K562 (cell line): ENCODE results near the gene B3GAT1. TPM values are rescaled to one million over a fixed set of nuclear protein-coding genes. Genes with fewer than 3 reads are reported as not detected.

Experiments
- ATAC-seq: fragments of 200-7000 bp; cut with Tn5 transposase; 3 replicates; pipeline ENCODE4 v1.9.1; 2020; ENCODE audit warnings: moderate library complexity
- BruUV-seq: library from RNA; stranded (reverse); fragments of 400-500 nt; replicated peaks from 2 replicates; lab custom pipeline; 2021; lab: Mats Ljungman, UMichigan
- CTCF ChIA-PET: fragments of 300-600 bp; formaldehyde crosslinking; extraction: SDS; loops from one replicate; lab custom pipeline; 2021; ENCODE audit warnings: low intra/inter-chr PET ratio; lab: Yijun Ruan, JAX
- POLR2A ChIA-PET: fragments of 300-600, 350-650 bp; sonication (Branson Sonifier 250); formaldehyde crosslinking; extraction: SDS; loops from one replicate; lab custom pipeline; 2021; ENCODE audit warnings: antibody characterized with exemption, inconsistent platforms; lab: Yijun Ruan, JAX
- DNase-seq, 4 experiments: peaks; one replicate each; pipeline versions ENCODE4 v3.0.0 to v3.0.0-alpha.2; 2011 to 2018; ENCODE audit warnings: low spot score in 3 of 4, mixed read lengths in 3 of 4; ENCODE audit errors: extremely low read depth in 1 of 4
- FAIRE-seq: peaks from 2 replicates; lab custom pipeline; 2011; peaks lifted over from hg19 to GRCh38; lab: Jason Lieb, UNC
- H2AFZ ChIP-seq: 2 replicates; pipeline ENCODE4 v1.6.0; 2011; ENCODE audit warnings: low read depth, low read length, control low read depth, inconsistent platforms
- H3K27ac ChIP-seq: fragments of 200-600 bp; 3 replicates; pipeline ENCODE4 v1.8.0; 2011; ENCODE audit warnings: low read depth, mild to moderate bottlenecking, control low read depth, inconsistent platforms, low read length, moderate library complexity, mixed read lengths; ENCODE audit errors: extremely low read depth
- H3K27me3 ChIP-seq, 2 experiments: fragments of 300-600 bp in 1 of 2; 2 replicates in 1 of 2; 3 replicates in 1 of 2; pipeline versions ENCODE4 v1.6.0 to v1.8.0; 2011; ENCODE audit warnings: inconsistent platforms in 2 of 2, low read length in 2 of 2, mild to moderate bottlenecking in 1 of 2, mixed read lengths in 1 of 2, moderate library complexity in 1 of 2; ENCODE audit not compliant: control insufficient read depth in 2 of 2, insufficient read depth in 2 of 2
- H3K36me3 ChIP-seq: fragments of 300-600 bp; 3 replicates; pipeline ENCODE4 v1.8.0; 2011; ENCODE audit warnings: mild to moderate bottlenecking, low read length, inconsistent platforms; ENCODE audit not compliant: control insufficient read depth, insufficient read depth
- H3K4me1 ChIP-seq, 2 experiments: fragments of 200-600 bp in 1 of 2; replicated peaks in 1 of 2; 2 replicates in 1 of 2; 3 replicates in 1 of 2; pipeline versions ENCODE4 v1.5.1 to v1.8.0; 2011; ENCODE audit warnings: inconsistent platforms in 2 of 2, low read length in 2 of 2, mild to moderate bottlenecking in 1 of 2, mixed read lengths in 1 of 2, moderate library complexity in 1 of 2; ENCODE audit not compliant: control insufficient read depth in 2 of 2, insufficient read depth in 2 of 2
- H3K4me2 ChIP-seq: 2 replicates; pipeline ENCODE4 v1.6.1; 2011; ENCODE audit warnings: low read length, control low read depth, inconsistent platforms, mixed read lengths; ENCODE audit not compliant: insufficient read depth
- H3K4me3 ChIP-seq: fragments of 200-600 bp; sonication (generic), shearing (Covaris generic); 2 replicates; pipeline ENCODE4 v1.5.1; 2016; ENCODE audit warnings: control low read depth, inconsistent platforms
- H3K79me2 ChIP-seq: fragments of 200-600 bp; 3 replicates; pipeline ENCODE4 v1.8.0; 2011; ENCODE audit warnings: low read length, inconsistent platforms; ENCODE audit not compliant: control insufficient read depth, insufficient read depth
- H3K9ac ChIP-seq, 2 experiments: 2 replicates each; pipeline versions ENCODE4 v1.6.0 to v1.6.1; 2011; ENCODE audit warnings: low read depth in 2 of 2, low read length in 2 of 2, control low read depth in 1 of 2, inconsistent platforms in 1 of 2, mild to moderate bottlenecking in 1 of 2, mixed read lengths in 1 of 2; ENCODE audit not compliant: insufficient read depth in 1 of 2
- H3K9me1 ChIP-seq: one replicate; pipeline ENCODE4 v1.6.0; 2011; ENCODE audit warnings: inconsistent platforms, mild to moderate bottlenecking, low read length, moderate library complexity; ENCODE audit not compliant: control insufficient read depth, insufficient read depth
- H3K9me3 ChIP-seq: replicated peaks from 2 replicates; pipeline ENCODE4 v1.5.1; 2011; ENCODE audit warnings: low read depth, low read length, inconsistent platforms; ENCODE audit not compliant: control insufficient read depth, insufficient read depth
- H4K20me1 ChIP-seq: replicated peaks from 2 replicates; pipeline ENCODE4 v1.6.1; 2011; ENCODE audit warnings: low read length, inconsistent platforms, mixed read lengths; ENCODE audit not compliant: control insufficient read depth, insufficient read depth
- ATF1 ChIP-seq, 2 experiments: fragments of 450-650 bp in 1 of 2; IDR thresholded peaks; 2 replicates each; pipeline ENCODE4 v1.6.1; 2016; ENCODE audit warnings: missing compliant biosample characterization in 1 of 2, missing genetic modification characterization in 1 of 2
- BRCA1 ChIP-seq, 2 experiments: fragments of 450-650 bp in 1 of 2; sonication (generic) in 1 of 2; formaldehyde crosslinking in 1 of 2; IDR thresholded peaks; 2 replicates each; pipeline versions ENCODE4 v1.5.0 to v1.6.1; 2017 to 2020; ENCODE audit warnings: mild to moderate bottlenecking in 1 of 2, missing genetic modification reagents in 1 of 2
- HLTF ChIP-seq: fragments of 450-650 bp; IDR thresholded peaks from 2 replicates; pipeline ENCODE4 v1.6.1; 2016
- MCM7 ChIP-seq, 2 experiments: fragments of 450-650 bp; IDR thresholded peaks; 2 replicates each; pipeline ENCODE4 v1.6.1; 2016 to 2018
- THRAP3 ChIP-seq: fragments of 450-650 bp; IDR thresholded peaks from 2 replicates; pipeline ENCODE4 v1.6.1; 2016; ENCODE audit warnings: mild to moderate bottlenecking, inconsistent platforms, borderline replicate concordance
- ZKSCAN3 ChIP-seq: fragments of 250-450 bp; sonication (Bioruptor Pico); IDR thresholded peaks from 2 replicates; pipeline ENCODE4 v1.4.0; 2020
- ZNF316 ChIP-seq: fragments of 450-650 bp; IDR thresholded peaks from 2 replicates; pipeline ENCODE4 v1.6.1; 2016
- whole genome bisulfite sequencing: fragments of 100-300 bp; shearing (Covaris generic); methylation state at CpG from one replicate; pipeline ENCODE4 v1.1.6; 2016; ENCODE audit warnings: low coverage, mixed read lengths; ENCODE audit not compliant: insufficient coverage; ENCODE audit errors: missing lambda C conversion rate; 5-methylcytosine and 5-hydroxymethylcytosine counted together
- in situ Hi-C: fragments of 300-500 bp; cut with MboI; formaldehyde crosslinking; loops from 4 replicates; pipeline ENCODE4 v1.15.0; 2018; ENCODE audit warnings: inconsistent platforms, mixed read lengths
- intact Hi-C: fragments of 100-400 bp; cut with micrococcal nuclease; formaldehyde crosslinking; loops from 2 replicates; pipeline ENCODE4 v1.14.2; 2022
- polyA plus RNA-seq, 8 experiments: library from polyadenylated mRNA; depleted of rRNA in 4 of 8; stranded (reverse) in 5 of 8; unstranded in 3 of 8; fragments of >200 nt; fragmentation: Nextera tagmentation in 2 of 8; fragmentation: Illumina TruSeq in 1 of 8; extraction: Ambion mirVana in 2 of 8; extraction: Trizol in 1 of 8; gene quantifications; 2 replicates each; pipeline versions ENCODE4 v1.2.1 to v1.2.3, GENCODE V29; 2011 to 2014; ENCODE audit warnings: inconsistent platforms in 1 of 8, missing spikeins in 1 of 8
- total RNA-seq, 7 experiments: library from RNA; depleted of rRNA in 6 of 7; stranded (reverse); fragments of >200 nt in 6 of 7; fragmentation: Illumina TruSeq in 2 of 7; extraction: Trizol in 2 of 7; gene quantifications; 2 replicates each; pipeline versions ENCODE4 v1.2.1 to v1.2.3, GENCODE V29; 2011 to 2021; ENCODE audit warnings: low replicate concordance in 1 of 7
- TF ChIP-seq, protein P1 (sequence below): fragments of 450-650 bp; IDR thresholded peaks from 2 replicates; pipeline ENCODE4 v1.7.0; 2016; ENCODE audit warnings: borderline replicate concordance
- TF ChIP-seq, protein P2 (sequence below): sonication (generic); IDR thresholded peaks from 2 replicates; pipeline ENCODE4 v1.6.1; 2016

B3GAT1 gene
- total and polyA plus RNA-seq, 9 of the 15 experiments (the other 6 are each of a cell fraction or from before 2014, with no cell fraction given), result 0.01 to 0.53 (median 0.14) TPM; not detected in 1

DNA sequence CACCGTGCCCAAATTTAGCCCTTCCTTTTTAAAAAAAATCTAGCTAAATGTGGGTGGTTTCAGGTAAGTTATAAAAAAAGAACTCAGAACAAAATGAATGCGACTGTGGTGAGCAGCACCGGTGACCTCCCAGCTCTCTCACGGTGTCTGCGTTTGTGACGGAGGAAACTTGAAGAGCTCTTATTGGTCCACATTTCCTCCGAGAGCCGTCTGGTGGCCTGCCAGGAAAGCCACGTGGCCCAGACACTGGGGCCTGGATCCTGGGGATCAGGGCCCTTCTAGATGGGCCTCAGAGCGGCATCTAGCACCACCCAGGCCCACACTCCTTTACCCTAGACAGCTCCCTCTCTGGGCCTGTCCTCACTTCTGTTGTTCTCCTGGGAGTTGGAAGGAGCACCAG, 39.5 kb downstream of the B3GAT1 start:
- BruUV-seq, result no TSS peak

More for the DNA sequence above, 39.5 kb downstream of the B3GAT1 start:
- in situ Hi-C loops, result no loop called here
- H3K9me1 ChIP-seq, result no peaks in the 10 kb centered on the region
- no peak for TF ChIP-seq HLTF
- no peak for TF ChIP-seq ZNF316
- TF ChIP-seq BRCA1 (IDR thresholded peaks at IDR 0.05), result no peak
- no peak for TF ChIP-seq BRCA1 (CRISPR knock-in tag; IDR thresholded peaks at IDR 0.05)
- TF ChIP-seq, protein P1, sequence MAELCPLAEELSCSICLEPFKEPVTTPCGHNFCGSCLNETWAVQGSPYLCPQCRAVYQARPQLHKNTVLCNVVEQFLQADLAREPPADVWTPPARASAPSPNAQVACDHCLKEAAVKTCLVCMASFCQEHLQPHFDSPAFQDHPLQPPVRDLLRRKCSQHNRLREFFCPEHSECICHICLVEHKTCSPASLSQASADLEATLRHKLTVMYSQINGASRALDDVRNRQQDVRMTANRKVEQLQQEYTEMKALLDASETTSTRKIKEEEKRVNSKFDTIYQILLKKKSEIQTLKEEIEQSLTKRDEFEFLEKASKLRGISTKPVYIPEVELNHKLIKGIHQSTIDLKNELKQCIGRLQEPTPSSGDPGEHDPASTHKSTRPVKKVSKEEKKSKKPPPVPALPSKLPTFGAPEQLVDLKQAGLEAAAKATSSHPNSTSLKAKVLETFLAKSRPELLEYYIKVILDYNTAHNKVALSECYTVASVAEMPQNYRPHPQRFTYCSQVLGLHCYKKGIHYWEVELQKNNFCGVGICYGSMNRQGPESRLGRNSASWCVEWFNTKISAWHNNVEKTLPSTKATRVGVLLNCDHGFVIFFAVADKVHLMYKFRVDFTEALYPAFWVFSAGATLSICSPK, result no peak
- TF ChIP-seq ATF1 (CRISPR knock-in tag; IDR thresholded peaks at IDR 0.05), result no peak
- TF ChIP-seq ATF1 (tag; IDR thresholded peaks at IDR 0.05), result no peak
- TF ChIP-seq THRAP3, result no peak
- TF ChIP-seq ZKSCAN3 (CRISPR knock-in tag), result no peak
- TF ChIP-seq, protein P2, sequence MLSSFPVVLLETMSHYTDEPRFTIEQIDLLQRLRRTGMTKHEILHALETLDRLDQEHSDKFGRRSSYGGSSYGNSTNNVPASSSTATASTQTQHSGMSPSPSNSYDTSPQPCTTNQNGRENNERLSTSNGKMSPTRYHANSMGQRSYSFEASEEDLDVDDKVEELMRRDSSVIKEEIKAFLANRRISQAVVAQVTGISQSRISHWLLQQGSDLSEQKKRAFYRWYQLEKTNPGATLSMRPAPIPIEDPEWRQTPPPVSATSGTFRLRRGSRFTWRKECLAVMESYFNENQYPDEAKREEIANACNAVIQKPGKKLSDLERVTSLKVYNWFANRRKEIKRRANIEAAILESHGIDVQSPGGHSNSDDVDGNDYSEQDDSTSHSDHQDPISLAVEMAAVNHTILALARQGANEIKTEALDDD, result no peak
- TF ChIP-seq MCM7 (IDR thresholded peaks at IDR 0.05), result no peak
- ChIA-PET POLR2A (interaction anchor here (0.6 to 1.6 kb wide), 2 partner anchors 8 to 386 kb away, joined by 3 to 4 read pairs; no protein-coding TSS in a partner anchor), CTCF (no interaction called here)
- H3K36me3 ChIP-seq, result no peaks in the 10 kb centered on the region; the same call in 2 of the 3 replicates
- no peaks in the 10 kb centered on the region for H3K9me3 ChIP-seq
- H3K4me1 ChIP-seq, result no peaks in the 10 kb centered on the region; a peak in 1 of 5 replicates
- no peak overlapping the region for H3K4me3 ChIP-seq
- DNase-seq (no peak), FAIRE-seq (no peak), ATAC-seq (no peak)
- whole genome bisulfite sequencing, result 65% methylated on average over 9 of the region's 10 CpGs
- peaks cover 6% of the 10 kb centered on the region; the same call in 1 of the 2 replicates for H4K20me1 ChIP-seq
- no peak overlapping the region for H3K27ac ChIP-seq
- no peak overlapping the region for H2AFZ ChIP-seq
- no peak overlapping the region for H3K4me2 ChIP-seq
- no peaks in the 10 kb centered on the region for H3K79me2 ChIP-seq
- H3K9ac ChIP-seq, result no peak overlapping the region
- intact Hi-C loops, result no loop called here
- no peaks in the 10 kb centered on the region for H3K27me3 ChIP-seq
